ENCODE results near the gene UBN2. TPM values are rescaled to one million over a fixed set of nuclear protein-coding genes. Genes with fewer than 3 reads are reported as not detected.
A peak's percentile ranks its signal among the peaks of the same experiment; 100 is the strongest.

Gene UBN2
- total and polyA plus RNA-seq, 2 of the 13 experiments (the other 11 are each of a cell fraction or from before 2014, with no cell fraction given): 5.6 to 5.7 TPM

DNA sequence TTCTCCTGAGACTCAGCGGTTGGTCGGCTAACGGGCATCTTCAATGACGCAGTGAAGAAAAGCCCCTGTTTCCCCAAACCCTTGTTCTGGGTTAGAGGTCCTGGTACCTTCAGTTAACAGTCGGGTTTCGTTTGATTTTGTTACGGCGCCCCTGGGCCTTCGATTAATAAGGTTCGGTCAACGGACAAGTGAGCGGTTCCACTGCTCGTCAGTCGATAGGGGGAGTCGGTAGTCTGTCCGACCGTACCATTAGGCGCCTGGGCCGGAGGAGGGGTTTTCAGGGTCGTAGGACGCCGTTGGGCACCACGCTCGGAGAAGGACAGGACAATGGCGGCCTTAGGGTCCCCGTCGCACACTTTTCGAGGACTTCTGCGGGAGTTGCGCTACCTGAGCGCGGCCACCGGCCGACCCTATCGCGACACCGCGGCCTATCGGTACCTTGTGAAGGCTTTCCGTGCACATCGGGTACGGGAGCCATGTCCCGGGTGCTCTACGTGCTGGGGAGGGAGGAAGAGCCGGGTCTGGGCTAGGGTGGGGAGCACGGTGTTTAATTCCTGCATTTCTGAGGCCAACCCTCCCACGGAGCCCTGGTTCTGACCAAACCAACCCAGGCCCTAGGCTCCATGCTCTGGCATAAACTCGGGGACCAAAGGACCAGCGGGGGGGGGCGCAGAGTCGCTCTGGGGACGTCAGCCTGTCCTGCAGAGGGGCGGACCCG, 110.2 kb downstream of the UBN2 start, which contains the start of gene FMC1 (continued):
- TF ChIP-seq ZNF841 (CRISPR knock-in tag; IDR thresholded peaks at IDR 0.05; ENCODE audit: borderline replicate concordance) (no peak), RFX5 (IDR thresholded peaks at IDR 0.05; ENCODE audit: low read depth, low read length) (peak; percentile 60; the same call in 1 of the 2 replicates), ZNF234 (CRISPR knock-in tag; conservative IDR thresholded peaks at IDR 0.05) (no peak), ZFP37 (CRISPR knock-in tag; IDR thresholded peaks at IDR 0.05; ENCODE audit: borderline replicate concordance) (no peak), ZNF282 (IDR thresholded peaks at IDR 0.05; ENCODE audit: partially characterized antibody) (no peak), ZBTB7B (CRISPR knock-in tag; IDR thresholded peaks at IDR 0.05) (no peak), ZNF20 (CRISPR knock-in tag; IDR thresholded peaks at IDR 0.05) (0 out of 2 replicates have a peak, but pooled peaks have one; percentile 44), SP4 (CRISPR knock-in tag; IDR thresholded peaks at IDR 0.05) (peak; percentile 70), KLF12 (CRISPR knock-in tag; IDR thresholded peaks at IDR 0.05; ENCODE audit: borderline replicate concordance) (peak; percentile 53; the same call in 1 of the 2 replicates), HNF4G (IDR thresholded peaks at IDR 0.05; ENCODE audit: borderline replicate concordance, low read depth, low read length) (no peak; the same call in 1 of the 2 replicates), HNF4G (CRISPR knock-in tag; IDR thresholded peaks at IDR 0.05; ENCODE audit: borderline replicate concordance, low read depth) (peak; percentile 65; the same call in 1 of the 2 replicates), RELA (CRISPR knock-in tag; IDR thresholded peaks at IDR 0.05) (no peak), ZKSCAN1 (IDR thresholded peaks at IDR 0.05; ENCODE audit: low read length) (no peak), HMG20A (CRISPR knock-in tag; IDR thresholded peaks at IDR 0.05; ENCODE audit: borderline replicate concordance) (no peak), ZNF292 (CRISPR knock-in tag; IDR thresholded peaks at IDR 0.05; ENCODE audit: borderline replicate concordance, low read depth) (peak; percentile 42), ZNF550 (CRISPR knock-in tag; IDR thresholded peaks at IDR 0.05; ENCODE audit: borderline replicate concordance) (peak; percentile 81; the same call in 1 of the 2 replicates), PHF5A (CRISPR knock-in tag; IDR thresholded peaks at IDR 0.05; ENCODE audit: low read depth, unreplicated experiment) (peak; percentile 43), NR2F2 (IDR thresholded peaks at IDR 0.05; ENCODE audit: borderline replicate concordance, low read depth) (no peak; the same call in 1 of the 2 replicates), ZNF850 (CRISPR knock-in tag; conservative IDR thresholded peaks at IDR 0.05) (0 out of 2 replicates have a peak, but pooled peaks have one; percentile 28), LRRFIP1 (CRISPR knock-in tag; conservative IDR thresholded peaks at IDR 0.05) (no peak)
- TF ChIP-seq, protein P1, sequence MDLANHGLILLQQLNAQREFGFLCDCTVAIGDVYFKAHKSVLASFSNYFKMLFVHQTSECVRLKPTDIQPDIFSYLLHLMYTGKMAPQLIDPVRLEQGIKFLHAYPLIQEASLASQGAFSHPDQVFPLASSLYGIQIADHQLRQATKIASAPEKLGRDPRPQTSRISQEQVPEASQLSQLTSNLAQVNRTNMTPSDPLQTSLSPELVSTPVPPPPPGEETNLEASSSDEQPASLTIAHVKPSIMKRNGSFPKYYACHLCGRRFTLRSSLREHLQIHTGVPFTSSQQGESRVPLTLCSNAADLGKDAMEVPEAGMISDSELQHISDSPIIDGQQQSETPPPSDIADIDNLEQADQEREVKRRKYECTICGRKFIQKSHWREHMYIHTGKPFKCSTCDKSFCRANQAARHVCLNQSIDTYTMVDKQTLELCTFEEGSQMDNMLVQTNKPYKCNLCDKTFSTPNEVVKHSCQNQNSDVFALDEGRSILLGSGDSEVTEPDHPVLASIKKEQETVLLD (CRISPR knock-in tag; IDR thresholded peaks at IDR 0.05; ENCODE audit: low read depth): peak; percentile 22; the same call in 1 of the 2 replicates
- TF ChIP-seq, protein P2, sequence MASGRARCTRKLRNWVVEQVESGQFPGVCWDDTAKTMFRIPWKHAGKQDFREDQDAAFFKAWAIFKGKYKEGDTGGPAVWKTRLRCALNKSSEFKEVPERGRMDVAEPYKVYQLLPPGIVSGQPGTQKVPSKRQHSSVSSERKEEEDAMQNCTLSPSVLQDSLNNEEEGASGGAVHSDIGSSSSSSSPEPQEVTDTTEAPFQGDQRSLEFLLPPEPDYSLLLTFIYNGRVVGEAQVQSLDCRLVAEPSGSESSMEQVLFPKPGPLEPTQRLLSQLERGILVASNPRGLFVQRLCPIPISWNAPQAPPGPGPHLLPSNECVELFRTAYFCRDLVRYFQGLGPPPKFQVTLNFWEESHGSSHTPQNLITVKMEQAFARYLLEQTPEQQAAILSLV (CRISPR knock-in tag; IDR thresholded peaks at IDR 0.05; ENCODE audit: borderline replicate concordance): peak; percentile 86; the same call in 1 of the 2 replicates
- TF ChIP-seq, protein P3, sequence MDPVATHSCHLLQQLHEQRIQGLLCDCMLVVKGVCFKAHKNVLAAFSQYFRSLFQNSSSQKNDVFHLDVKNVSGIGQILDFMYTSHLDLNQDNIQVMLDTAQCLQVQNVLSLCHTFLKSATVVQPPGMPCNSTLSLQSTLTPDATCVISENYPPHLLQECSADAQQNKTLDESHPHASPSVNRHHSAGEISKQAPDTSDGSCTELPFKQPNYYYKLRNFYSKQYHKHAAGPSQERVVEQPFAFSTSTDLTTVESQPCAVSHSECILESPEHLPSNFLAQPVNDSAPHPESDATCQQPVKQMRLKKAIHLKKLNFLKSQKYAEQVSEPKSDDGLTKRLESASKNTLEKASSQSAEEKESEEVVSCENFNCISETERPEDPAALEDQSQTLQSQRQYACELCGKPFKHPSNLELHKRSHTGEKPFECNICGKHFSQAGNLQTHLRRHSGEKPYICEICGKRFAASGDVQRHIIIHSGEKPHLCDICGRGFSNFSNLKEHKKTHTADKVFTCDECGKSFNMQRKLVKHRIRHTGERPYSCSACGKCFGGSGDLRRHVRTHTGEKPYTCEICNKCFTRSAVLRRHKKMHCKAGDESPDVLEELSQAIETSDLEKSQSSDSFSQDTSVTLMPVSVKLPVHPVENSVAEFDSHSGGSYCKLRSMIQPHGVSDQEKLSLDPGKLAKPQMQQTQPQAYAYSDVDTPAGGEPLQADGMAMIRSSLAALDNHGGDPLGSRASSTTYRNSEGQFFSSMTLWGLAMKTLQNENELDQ (CRISPR knock-in tag; IDR thresholded peaks at IDR 0.05; ENCODE audit: borderline replicate concordance): no peak
